Activated CD4-positive, alpha-beta T cell treated with anti-CD3 and anti-CD28 coated beads for 48 hours (primary cell): ENCODE results near the gene PPME1.

Experiments
- DNase-seq: peaks from one replicate; pipeline ENCODE4 v3.0.0-alpha.2; 2020

The PPME1 gene

DNA sequence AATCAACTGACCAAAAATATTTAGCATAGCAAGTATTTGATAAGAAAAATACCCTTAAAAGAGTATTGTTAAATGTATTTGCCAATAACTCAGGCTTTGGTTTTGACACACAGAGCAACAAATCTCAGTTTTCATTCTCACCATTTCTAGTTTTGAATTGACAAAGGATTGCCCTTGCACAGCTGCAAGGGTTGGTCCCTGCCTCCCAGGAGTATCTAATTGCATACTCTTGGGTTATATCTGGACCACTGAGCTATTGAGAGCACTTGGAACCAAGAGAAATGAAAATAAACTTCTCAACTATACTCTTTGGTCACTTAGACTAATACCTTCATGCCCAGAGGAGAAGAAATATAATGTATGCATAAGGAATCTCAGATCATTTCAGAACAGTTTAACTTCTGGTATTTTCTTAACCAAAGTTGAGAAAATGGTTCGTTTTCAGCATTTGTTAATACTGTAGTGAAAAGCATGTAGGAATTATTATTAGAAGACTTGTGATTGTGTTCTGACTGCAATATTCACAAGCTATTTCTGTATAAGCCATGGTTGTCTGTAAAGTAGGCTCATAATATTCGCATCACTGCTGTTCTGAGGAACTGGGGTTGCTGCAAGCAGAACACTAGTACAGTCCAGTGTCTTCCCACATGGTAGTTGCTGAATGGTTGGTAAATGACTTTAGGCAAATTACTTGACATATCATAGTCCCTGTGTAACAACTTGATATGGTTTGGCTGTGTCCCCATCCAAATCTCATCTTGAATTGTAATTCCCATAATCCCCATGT, 8.2 kb upstream of the PPME1 start:
- DNase-seq: no peak

DNA sequence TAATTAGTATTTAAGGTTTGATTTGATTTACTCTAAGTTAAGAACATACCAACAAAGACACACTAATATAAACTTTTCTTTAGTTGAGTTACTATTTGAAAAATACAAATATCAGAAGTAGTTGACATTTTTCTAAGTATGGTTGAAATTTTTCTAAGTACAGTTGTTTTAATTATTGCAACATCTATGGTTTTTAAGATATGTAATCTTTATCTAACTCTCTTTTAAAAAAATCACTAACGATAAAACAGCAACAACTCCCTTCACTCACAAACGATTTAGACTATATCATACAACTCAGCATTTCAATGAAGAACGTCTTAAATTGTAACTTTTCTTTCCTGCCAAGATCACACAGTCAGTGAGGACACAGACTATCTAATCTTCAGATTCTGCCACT, 2.3 kb upstream of the PPME1 start:
- no peak for DNase-seq

DNA sequence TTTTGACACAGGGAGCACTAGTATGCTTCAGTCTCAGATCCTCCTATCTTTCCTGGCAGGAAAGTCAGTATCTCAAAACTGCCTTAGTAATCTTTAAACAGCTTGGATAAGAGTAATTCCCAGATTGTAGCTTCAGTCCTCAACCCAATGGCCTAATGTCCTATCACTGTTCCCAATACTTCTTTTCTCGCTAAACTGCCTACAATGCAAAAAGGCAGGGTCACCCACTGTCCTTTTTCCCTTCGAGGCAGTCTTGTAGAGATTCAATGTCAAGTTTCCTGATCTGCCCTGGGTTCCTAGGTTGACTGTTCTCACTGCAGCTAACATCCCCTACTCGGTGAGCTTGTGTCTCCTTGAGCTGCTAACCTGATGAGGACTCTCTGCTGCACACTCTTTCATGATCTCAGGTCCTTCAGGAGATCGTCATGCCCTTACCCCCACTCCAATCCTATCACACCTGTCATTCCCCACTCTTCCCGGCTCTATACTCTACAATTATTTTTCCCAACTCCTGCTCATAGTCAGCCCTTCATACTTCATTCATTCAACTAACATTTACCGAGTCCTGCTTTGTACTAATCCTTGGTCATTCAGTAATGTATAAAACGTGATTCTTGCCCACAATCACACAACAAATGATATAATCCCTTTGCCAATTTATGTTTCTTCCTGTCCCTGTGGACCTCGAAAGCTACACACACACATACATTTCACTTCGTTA, 1.2 kb upstream of the PPME1 start:
- DNase-seq: no peak

DNA sequence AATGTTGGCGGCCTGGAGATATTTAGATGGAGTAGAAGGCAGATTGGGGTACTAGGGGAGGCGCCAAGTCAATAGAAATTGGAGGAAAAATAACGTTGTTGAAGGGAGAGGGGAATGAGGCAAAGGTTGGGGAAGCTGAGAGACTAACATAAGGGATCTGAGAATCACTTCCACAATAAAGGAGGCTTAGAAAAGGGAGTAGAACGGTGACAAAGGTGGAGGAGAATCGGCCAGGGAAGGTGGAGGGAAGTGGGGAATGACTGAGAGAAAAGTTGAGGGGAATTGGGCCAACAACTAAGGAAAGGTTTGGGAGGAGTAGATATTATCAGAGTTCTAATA, 510 bp downstream of the PPME1 start:
- no peak for DNase-seq

DNA sequence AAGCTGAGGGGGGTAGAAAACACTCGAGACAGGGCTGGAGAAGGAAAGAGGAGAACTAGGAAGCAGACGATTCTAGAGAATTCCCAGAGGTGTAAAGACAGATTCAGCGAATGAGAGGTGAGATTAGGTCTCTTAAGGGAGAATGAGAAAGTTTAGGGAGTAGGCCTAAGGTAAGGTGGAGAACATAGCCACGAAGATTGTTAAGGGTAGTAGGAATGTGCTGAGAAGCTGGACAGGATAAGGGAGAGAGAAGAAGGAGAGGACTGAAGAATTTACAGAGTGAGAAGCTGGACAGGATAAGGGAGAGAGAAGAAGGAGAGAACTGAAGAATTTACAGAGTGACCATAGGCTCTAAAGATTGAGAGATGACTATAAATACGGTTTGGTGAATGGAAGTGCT, 908 bp downstream of the PPME1 start:
- DNase-seq: no peak

DNA sequence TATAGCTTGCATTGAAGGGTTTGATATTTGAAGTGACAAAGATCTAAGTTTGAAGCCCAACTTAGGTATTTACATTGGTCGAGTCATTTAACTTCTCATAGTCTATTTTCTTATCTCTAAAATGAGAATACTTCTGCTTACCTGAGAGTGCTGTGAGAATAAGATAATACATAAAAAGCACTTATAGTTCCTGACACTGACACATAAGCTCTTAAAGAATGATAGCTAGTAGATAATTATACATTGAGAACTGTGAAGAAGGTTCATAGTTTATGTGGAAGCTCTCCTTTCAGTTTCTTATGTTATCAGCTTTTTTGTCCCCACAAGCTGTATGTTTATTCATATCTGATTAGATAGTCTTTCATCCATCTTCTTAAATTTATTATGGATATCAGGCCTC, 4.8 kb downstream of the PPME1 start:
- DNase-seq: no peak

DNA sequence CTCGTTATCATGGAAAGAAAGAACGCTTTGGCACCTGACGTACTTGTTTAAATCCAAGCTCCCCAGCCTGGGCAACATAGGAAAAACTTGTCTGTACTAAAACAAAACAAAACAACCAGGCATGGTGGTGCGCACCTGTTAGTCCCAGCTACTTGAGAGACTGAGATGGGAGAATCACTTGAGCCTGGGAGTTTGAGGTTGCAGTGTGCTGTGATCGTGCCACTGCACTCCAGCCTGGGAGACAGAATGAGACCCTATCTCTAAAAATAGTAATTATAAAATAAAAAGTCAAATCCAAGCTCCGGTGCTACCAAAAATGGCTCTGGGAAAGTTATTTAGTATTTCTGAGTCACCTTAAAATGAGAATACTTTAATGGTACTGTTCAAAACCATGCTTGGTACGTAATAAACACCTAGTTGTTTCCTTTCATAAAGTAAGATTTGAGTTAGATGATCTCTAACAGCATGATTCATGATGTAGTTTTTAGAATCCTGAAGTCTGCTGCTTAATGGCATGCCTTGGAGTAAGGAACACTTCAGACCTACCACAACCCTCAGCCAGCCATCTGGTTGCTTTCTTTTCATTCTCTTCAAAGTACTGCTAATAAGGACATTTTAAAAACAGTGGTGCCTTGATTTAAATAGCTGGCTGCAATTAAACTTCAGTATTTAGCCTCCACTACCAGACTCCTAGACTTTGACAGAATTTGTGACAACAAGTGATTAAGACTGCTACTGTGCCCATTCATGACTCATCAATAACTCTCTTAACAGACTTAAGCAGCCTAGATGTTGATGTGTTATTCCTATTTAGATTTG, 8.4 kb downstream of the PPME1 start:
- no peak for DNase-seq

DNA sequence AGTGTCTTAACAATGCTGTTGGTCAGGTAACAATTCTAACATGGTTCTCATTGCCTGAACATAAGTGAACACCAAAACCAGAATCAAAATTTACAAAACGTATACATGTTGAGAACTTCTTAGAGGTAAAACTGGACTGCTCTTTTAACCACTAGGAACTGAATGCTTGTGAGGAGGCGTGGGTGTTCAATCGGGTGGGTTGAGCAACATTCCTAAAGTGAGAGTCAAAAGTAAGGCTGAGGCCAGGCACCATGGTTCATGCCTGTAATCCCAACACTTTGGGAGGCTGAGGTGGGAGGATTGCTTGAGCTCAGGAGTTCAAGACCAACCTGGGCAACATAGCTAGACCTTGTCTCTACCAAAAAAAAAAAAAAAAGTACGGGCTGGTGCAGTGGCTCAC, 11.5 kb downstream of the PPME1 start:
- DNase-seq: no peak

DNA sequence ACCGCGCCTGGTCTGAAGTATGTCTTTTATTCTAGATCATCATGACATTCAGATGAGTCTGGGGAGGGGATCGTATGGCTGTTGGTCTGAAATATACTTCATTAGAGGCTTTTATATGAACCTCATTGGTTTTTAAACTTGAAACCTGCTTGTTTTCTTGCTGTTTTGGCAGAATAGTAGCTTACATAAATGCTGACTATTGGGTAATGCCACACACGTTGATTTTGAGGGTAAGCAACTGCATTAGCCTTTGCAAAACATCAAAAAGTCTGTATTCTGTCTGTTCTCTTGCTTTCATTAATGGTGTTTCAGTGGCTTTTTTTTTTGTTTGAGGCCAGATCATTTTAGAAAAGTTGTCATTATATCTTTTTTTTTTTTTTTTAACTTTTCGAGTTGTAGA, 14.2 kb downstream of the PPME1 start:
- DNase-seq: no peak

DNA sequence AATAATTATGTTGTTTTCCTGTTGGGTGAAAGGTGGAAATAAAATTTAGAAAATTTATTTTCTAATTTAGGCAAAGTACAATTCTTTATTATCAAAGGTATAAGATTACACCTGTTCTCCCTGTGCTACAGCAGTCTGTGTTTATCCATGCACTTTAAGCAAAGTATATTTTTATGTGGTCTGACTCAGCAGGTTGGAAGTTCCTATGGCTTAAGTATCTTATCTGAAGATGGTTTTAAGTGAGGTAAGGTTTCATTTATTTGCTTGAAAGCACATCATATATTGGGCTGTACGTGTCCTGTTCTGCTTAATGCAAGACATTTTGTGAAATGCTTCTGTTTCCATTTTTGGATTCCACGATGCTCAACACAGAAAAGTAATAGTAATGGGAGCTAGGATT, 14.6 kb downstream of the PPME1 start:
- DNase-seq: no peak

DNA sequence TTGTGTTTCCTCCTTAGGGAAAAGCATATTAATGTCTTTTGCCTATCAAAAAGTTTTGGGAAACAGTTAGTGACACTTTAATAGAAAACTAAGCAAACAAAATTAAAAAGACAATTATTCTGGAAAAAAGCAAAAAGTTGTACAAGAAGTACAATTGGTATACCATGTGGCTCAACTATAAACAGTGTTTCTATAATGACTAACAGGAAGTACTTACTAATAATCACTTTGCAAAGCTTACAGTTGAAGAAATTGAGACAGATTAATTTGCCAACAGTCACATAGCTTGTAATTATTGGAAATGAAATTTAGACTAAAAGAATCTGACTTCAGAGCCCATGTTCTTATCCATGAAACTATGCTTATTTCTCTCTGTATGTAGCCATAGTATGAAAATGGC, 24.7 kb downstream of the PPME1 start:
- DNase-seq: no peak

DNA sequence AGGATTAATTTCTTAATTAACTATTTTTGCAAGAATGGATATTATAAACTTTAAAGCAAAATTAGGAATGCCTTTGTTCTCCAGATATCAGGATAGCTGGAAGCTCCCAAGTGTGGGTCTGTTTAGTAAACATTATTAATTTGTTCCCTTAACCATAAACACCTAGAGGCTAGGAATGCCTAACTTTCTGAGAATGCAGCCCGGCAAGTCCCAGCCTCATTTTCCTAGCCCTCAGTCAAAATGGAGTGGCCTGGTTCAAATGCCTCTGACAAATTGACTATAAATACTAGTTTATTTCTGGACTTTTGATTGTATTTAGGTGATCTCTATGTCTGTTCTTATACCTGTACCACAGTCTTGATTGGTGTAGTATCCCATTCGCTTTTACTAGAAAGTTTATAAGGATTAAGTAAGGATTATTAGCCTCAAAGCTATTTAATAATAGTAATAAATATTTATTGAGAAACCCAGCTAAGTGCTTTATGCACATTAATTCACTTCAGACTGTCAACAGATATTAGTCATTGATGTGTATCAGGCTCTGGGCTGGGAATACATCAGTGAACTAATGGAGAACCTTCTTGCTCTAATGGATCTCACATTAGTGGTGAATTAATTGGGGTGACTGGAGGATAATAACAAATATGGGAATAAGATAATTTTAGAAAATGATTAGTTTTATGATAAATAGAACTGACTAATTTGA, 25.8 kb downstream of the PPME1 start:
- DNase-seq: no peak

DNA sequence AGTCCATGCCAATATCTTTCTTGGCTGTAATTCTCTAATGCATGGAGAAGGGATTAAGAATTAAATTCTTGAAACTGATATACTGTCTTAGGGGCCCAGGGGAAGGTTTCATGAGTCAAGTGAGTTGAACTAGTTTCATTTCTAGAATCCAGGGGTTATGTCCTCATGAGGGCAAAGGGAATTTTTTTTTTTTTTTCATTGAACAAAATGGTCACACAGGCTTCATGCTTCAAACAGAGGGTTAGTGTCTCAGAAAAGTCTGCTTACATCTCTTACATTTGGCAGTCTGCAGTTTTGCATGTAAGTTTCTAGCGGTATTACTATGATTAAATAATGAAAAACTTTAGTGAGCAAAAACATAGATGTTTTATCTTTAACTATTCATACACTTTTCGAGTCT, 32.9 kb downstream of the PPME1 start:
- no peak for DNase-seq

DNA sequence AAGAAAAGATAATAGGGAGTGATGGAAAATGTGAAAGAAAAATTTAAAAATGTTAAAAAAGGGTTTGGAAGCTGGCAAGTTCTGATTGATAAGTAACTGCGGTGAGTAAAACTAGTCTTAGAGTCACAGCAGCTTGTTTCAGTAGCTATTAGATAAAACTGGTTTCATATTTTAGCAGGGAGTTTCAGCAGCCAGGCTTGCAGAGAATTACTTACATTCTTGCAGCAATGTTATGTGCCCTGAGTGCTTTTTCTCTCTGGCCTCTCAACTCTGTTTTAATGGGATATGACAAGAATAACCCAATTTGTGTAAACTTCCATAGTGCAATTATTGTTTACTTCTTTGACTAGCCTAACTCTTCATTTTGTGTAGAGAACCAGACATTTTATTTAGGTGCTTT, 33.6 kb downstream of the PPME1 start:
- no peak for DNase-seq

DNA sequence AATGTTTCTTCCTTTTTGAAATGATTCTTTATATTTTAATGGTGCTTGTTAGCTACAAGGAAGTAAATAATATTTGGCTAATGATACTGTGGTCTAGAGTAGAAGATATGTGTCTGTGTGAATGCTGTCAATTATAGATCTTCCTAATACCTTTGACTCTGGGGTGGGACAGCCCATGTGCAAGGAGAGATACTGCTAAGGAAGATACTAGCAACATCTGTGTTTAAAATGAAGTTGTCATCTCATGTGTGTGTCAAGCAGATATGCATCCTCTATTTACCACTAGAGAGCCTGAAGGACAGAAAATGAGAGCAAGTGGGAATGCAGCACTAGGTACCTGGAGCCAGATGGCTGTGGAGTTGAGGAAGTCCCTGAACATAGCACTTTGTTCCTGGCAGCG, 34.1 kb downstream of the PPME1 start:
- DNase-seq: no peak

DNA sequence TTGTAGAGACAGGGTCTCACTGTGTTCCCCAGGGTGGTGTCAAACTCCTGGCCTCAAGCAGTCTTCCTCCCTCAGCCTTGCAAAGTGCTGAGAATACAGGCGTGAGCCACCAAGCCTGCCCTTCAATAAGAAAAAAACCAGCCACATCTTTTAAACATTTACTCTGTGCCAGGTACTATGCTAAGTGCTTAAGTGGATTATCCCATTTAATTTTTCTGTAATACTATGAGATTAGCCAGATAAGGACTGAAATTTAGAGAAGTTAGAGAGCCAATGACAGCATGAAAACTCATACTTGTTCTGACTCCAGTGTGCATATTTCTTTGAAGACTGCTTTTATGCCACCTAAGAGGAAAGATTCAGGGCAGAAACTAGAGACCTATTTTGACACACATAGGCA, 35.7 kb downstream of the PPME1 start:
- no peak for DNase-seq

DNA sequence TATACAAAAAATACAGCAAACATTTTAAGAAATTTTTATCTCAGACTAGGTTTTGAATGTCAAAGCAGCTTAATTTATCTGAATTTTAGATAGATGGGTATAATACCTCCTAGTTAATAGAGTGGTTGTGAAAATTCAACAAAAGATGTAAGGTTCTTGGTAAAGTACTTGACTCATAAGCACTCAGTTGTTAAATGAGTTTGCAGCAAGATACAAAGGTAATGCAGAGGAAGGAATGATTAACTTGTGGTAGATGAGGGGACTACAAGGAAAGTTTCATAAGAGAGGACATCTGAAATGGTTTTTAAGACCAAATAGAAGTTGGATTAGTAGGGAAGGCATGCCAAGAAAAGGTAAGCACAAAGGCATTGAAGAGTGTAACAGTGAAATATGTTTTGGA, 37.4 kb downstream of the PPME1 start:
- no peak for DNase-seq

DNA sequence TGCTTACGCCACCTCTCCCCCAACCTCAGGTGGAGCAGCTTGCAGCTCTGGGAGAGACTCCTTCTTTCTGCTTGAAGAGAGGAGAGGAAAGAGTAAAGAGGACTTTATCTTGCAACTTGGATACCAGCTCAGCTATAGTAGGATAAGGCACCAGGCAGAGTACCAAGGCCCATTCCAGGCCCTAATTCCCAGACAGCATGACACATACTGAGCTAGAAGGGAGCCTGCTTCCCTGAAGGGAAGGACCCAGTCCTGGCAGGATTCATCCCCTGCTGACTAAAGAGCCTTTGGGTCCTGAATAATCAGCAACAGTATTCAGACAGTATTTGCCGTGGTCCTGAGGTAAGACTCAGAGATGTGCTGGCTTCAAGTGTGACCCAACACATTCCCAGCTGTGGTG, 41.4 kb downstream of the PPME1 start:
- no peak for DNase-seq

DNA sequence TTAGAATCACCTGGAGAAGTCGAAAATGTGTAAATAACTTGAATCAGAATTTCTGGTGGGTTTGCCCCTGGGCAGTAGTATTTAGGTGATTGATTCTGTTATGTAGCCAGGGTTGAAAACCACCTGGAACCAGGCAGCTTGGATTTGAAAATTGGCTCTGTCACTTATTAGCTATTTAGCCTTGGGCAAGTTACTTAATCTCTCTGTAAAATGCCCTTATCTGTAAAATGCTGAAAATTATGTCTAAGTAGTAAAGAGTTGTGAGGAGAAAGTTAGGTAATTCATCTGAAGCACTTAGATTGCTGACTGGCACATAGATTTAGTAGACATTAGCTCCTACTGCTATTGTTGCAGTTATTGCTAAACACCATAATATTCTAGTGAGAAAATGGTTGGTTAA, 49.3 kb downstream of the PPME1 start:
- no peak for DNase-seq

DNA sequence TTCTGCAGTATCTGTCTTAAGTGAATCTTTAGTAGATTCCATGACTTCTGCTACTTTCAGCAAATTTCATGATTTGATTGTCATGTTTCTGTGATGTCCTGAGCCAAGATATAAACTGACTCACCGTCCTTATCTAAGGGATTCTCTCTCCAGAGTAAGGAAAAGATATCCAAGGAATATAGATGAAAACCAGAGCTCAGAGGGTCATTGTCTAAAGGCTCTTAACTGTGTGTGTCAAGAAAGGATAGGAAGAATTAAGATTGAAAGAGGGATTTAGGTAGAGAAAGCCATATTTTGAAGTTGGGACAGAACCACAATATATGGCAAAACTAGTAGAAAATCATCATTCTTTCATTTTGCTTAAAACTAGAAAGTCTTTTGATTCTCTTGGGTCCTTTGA, 50.7 kb downstream of the PPME1 start:
- no peak for DNase-seq

DNA sequence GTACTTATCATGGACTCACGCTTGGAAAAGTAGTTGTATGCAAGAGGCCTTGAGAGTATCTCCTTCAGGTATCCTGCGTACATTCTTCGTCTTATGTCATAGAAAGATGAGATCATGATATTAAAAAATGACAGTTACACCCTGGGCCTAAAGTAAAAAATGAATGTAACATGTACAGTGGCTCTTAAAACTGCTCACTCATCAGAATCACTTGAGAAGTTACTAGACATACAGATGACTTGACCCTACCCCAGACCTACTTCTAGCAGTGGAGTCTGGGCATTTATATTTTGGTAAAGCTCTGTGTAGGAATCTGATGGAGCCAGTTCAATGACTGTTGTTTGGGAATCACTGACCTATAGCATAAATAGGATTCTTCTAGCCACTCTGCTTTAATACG, 54.5 kb downstream of the PPME1 start:
- no peak for DNase-seq

DNA sequence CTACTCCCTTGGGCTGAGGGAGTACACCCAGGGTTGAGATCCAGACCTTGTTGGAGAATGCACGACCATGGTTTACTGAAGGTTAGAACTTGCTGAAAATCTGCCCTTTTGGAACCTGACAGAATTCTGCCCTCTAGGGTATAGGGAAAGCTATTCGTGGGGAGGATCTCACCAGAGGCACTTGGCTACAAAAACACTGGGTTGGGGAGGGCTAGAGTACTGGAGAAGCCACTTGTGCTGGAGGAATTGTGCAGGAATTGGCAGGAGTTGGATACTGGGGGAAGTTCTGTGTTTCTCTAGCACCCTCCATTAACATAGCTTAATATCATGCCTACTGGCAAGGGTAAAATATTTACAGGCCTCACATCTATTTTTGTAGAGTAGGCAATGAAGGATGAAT, 55.8 kb downstream of the PPME1 start:
- DNase-seq: no peak

DNA sequence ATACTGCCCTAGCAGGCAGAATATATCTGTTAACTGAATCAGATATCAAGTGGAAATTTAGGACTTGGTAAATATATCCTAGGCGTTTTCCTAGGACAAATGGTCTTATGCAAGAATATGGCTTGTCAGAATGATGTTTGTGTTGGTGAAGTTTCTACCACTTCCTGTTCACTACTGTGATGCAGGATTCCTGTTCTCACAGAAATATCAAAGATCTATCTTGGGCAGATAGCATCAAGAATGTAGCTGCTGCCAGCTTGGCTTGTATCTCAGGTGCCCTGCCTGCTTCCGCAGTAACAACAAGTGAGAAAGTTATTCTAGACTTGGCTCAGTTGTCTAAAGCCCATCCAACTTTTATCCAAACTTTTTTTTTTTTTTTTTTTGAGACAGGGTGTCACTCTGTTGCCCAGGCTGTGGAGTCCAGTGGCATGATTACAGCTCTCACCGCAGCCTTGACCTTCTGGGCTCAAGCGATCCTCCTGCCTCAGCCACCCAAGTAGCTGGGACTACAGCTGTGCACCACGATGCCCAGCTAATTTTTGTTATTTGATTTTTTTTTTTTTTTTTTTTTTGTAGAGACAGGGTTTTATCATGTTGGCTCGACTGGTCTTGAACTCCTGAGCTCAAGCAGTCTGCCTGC, 61.3 kb downstream of the PPME1 start:
- no peak for DNase-seq
